Lower leg skin (tissue), 3 donors: ENCODE measurements around the gene MAD1L1.

Experiments used
- CTCF ChIP-seq, 3 donors: fragments of 450-650 bp; IDR thresholded peaks; one replicate each; pipeline ENCODE4 v1.5.1; 2016; ENCODE audit warnings: antibody characterized with exemption in 3 of 3, mild to moderate bottlenecking in 3 of 3, moderate library complexity in 2 of 3
- POLR2A ChIP-seq, 2 donors: fragments of 450-650 bp; IDR thresholded peaks; one replicate each; pipeline ENCODE4 v1.6.1; 2016 to 2017; ENCODE audit warnings: antibody characterized with exemption in 2 of 2, mild to moderate bottlenecking in 1 of 2, moderate library complexity in 1 of 2

DNA sequence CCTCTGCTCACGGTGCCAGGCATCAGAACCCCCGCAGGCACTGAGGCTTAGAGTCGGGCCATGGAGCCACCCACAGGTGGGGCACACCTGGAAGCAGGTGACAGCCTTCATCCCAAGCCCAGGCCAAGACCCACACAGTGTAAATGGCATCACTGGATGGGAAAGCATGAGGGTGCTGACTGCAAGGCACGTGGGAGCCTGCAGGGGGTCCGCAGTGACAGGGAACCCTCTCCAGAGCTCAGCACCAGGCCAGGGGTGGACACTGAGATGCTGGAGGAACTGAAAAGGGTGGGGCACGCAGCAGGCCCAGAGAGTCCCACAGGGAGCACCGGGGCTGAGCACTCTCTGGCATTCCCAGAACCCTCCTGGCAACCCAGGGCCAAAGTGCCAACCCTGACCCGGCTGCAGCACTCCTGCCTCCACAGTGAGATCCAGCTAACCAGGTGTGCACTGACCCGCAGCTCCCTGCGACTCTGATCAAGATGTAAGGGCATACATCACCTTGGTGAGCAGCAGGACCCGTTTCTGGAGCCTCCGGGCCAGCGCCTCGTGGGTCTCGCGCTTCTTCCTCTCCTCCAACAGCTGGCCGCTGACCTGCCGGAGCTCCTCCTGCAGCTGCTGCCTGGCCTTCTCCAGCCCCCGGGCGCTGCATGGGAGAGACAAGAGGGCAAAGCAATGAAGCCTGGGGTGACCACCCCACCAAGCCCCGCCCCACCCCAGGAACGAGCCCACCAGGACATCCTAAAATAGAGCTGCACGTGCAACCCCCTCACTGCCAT lies 163.9 kb downstream of the MAD1L1 start:
- no peak for TF ChIP-seq CTCF (IDR thresholded peaks at IDR 0.05)
- no peak for TF ChIP-seq POLR2A (IDR thresholded peaks at IDR 0.05)
